GM12878 (cell line): ENCODE measurements around the gene PSMG3. TPM values are rescaled to one million over a fixed set of nuclear protein-coding genes. Genes with fewer than 3 reads are reported as not detected.

Source experiments
- ATAC-seq: fragments of 200-7000 bp; cut with Tn5 transposase; 3 replicates; pipeline ENCODE4 v1.9.1; 2020; ENCODE audit warnings: mild to moderate bottlenecking, moderate library complexity
- BruUV-seq: library from RNA; stranded (reverse); fragments of 400-500 nt; replicated peaks from 2 replicates; lab custom pipeline; 2021; lab: Mats Ljungman, UMichigan
- CTCF ChIA-PET: fragments of 300-600 bp; sonication (Branson Sonifier 250); formaldehyde crosslinking; extraction: SDS; loops from one replicate; lab custom pipeline; 2021; ENCODE audit warnings: inconsistent platforms; lab: Yijun Ruan, JAX
- POLR2A ChIA-PET: fragments of 350-600 bp; formaldehyde crosslinking; extraction: SDS; loops from one replicate; lab custom pipeline; 2021; ENCODE audit warnings: inconsistent platforms; lab: Charles Lee
- RAD21 ChIA-PET: fragments of 300-600 bp; sonication (Branson Sonifier 250); formaldehyde crosslinking; loops from one replicate; lab custom pipeline; 2023; ENCODE audit warnings: antibody characterized with exemption; ENCODE audit not compliant: unreplicated experiment; lab: Charles Lee
- SMC1A ChIA-PET: fragments of 300-600 bp; sonication (Branson Sonifier 250); formaldehyde crosslinking; loops from one replicate; lab custom pipeline; 2023; ENCODE audit not compliant: unreplicated experiment, uncharacterized antibody; lab: Charles Lee
- DNase-seq: peaks from one replicate; pipeline ENCODE4 v3.0.0-alpha.2; 2011; ENCODE audit warnings: low read depth, low spot score
- FAIRE-seq: peaks from 3 replicates; lab custom pipeline; 2011; peaks lifted over from hg19 to GRCh38; lab: Jason Lieb, UNC
- H2AFZ ChIP-seq: 2 replicates; pipeline ENCODE4 v1.6.0; 2011; ENCODE audit warnings: low read depth, low read length, control low read depth; ENCODE audit not compliant: control insufficient read depth
- H3K27ac ChIP-seq: 2 replicates; pipeline ENCODE4 v1.5.1; 2011; ENCODE audit warnings: control low read depth; ENCODE audit not compliant: control insufficient read depth, insufficient read depth
- H3K27me3 ChIP-seq, 2 experiments: replicated peaks in 1 of 2; 2 replicates each; pipeline versions ENCODE4 v1.6.0 to v1.6.1; 2011; ENCODE audit warnings: low read length in 1 of 2; ENCODE audit not compliant: control insufficient read depth in 2 of 2, insufficient read depth in 2 of 2
- H3K36me3 ChIP-seq, 2 experiments: 2 replicates each; pipeline ENCODE4 v1.5.1; 2011; ENCODE audit warnings: low read length in 1 of 2; ENCODE audit not compliant: control insufficient read depth in 2 of 2, insufficient read depth in 2 of 2
- H3K4me1 ChIP-seq: 2 replicates; pipeline ENCODE4 v1.6.1; 2011; ENCODE audit warnings: mild to moderate bottlenecking, low read length, moderate library complexity, mixed read lengths; ENCODE audit not compliant: control insufficient read depth, insufficient read depth
- H3K4me2 ChIP-seq: 2 replicates; pipeline ENCODE4 v1.6.0; 2011; ENCODE audit warnings: control low read depth; ENCODE audit not compliant: control insufficient read depth, insufficient read depth
- H3K4me3 ChIP-seq: fragments of 200-600 bp; sonication (generic); 2 replicates; pipeline ENCODE4 v1.5.1; 2016
- H3K79me2 ChIP-seq: 2 replicates; pipeline ENCODE4 v1.6.0; 2011; ENCODE audit warnings: low read length; ENCODE audit not compliant: control insufficient read depth, insufficient read depth
- H3K9ac ChIP-seq: 2 replicates; pipeline ENCODE4 v1.8.0; 2011; ENCODE audit warnings: low read length, control low read depth, mixed read lengths; ENCODE audit not compliant: control insufficient read depth, insufficient read depth
- H3K9me3 ChIP-seq: replicated peaks from 3 replicates; pipeline ENCODE4 v1.5.1; 2011; ENCODE audit warnings: mild to moderate bottlenecking, low read length; ENCODE audit not compliant: control insufficient read depth, insufficient read depth
- H4K20me1 ChIP-seq: 2 replicates; pipeline ENCODE4 v1.6.0; 2011; ENCODE audit not compliant: control insufficient read depth, insufficient read depth
- BMI1 ChIP-seq: fragments of 450-650 bp; IDR thresholded peaks from 2 replicates; pipeline ENCODE4 v1.6.1; 2016; ENCODE audit warnings: mild to moderate bottlenecking, moderate library complexity, borderline replicate concordance
- DPF2 ChIP-seq: fragments of 450-650 bp; IDR thresholded peaks from 2 replicates; pipeline ENCODE4 v1.6.1; 2017; ENCODE audit warnings: mild to moderate bottlenecking
- FOS ChIP-seq: IDR thresholded peaks from 3 replicates; pipeline ENCODE4 v1.6.1; 2011; ENCODE audit warnings: borderline replicate concordance; ENCODE audit not compliant: insufficient read length; ENCODE audit errors: extremely low read depth
- JUNB ChIP-seq: IDR thresholded peaks from 2 replicates; pipeline ENCODE4 v1.6.1; 2016; ENCODE audit warnings: antibody characterized with exemption, mild to moderate bottlenecking
- MYB ChIP-seq: fragments of 150-350 bp; IDR thresholded peaks from 2 replicates; pipeline ENCODE4 v1.6.1; 2014; ENCODE audit warnings: mild to moderate bottlenecking, low read depth, low read length, borderline replicate concordance
- NR2F1 ChIP-seq: fragments of 450-650 bp; conservative IDR thresholded peaks from 2 replicates; pipeline ENCODE4 v1.6.1; 2017; ENCODE audit warnings: mild to moderate bottlenecking
- POLR2AphosphoS5 ChIP-seq: IDR thresholded peaks from 2 replicates; pipeline ENCODE4 v1.6.1; 2011; ENCODE audit warnings: mild to moderate bottlenecking, low read length, inconsistent platforms
- RCOR1 ChIP-seq: conservative IDR thresholded peaks from 2 replicates; pipeline ENCODE4 v1.6.1; 2012; ENCODE audit warnings: low read depth, low read length, improper control_type of control experiment
- SREBF1 ChIP-seq: IDR thresholded peaks from 2 replicates; pipeline ENCODE4 v1.6.1; 2012; ENCODE audit warnings: mild to moderate bottlenecking, low read length
- ZZZ3 ChIP-seq: IDR thresholded peaks from 2 replicates; pipeline ENCODE4 v1.6.1; 2011; ENCODE audit warnings: low read depth; ENCODE audit not compliant: control insufficient read depth, insufficient read length
- WGBS: methylation state at CpG from one replicate; pipeline ENCODE4 v1.1.6; 2016; ENCODE audit warnings: low lambda C conversion rate; ENCODE audit not compliant: insufficient replicate concordance, insufficient coverage; ENCODE audit errors: missing lambda C conversion rate; 5-methylcytosine and 5-hydroxymethylcytosine counted together
- in situ Hi-C: fragments of 300-500 bp; cut with MboI; formaldehyde crosslinking; loops from 9 replicates; pipeline ENCODE4 v1.14.3; 2018; ENCODE audit warnings: mixed read lengths
- intact Hi-C: fragments of 100-400 bp; cut with micrococcal nuclease; formaldehyde crosslinking; loops from one replicate; pipeline ENCODE4 v1.14.2; 2022; ENCODE audit not compliant: unreplicated experiment
- polyA plus RNA-seq, 11 experiments: library from polyadenylated mRNA; depleted of rRNA in 4 of 11; unstranded in 6 of 11; stranded (reverse) in 5 of 11; fragments of >200 nt; fragmentation: Nextera tagmentation in 4 of 11; fragmentation: Illumina TruSeq in 1 of 11; extraction: Ambion mirVana in 4 of 11; extraction: Trizol in 1 of 11; gene quantifications; 1 replicate in 1 of 11; 2 replicates in 10 of 11; pipeline versions ENCODE4 v1.2.1 to v1.2.3, GENCODE V29; 2011 to 2016; ENCODE audit warnings: inconsistent platforms in 2 of 11, missing spikeins in 2 of 11, low read depth in 1 of 11
- total RNA-seq, 4 experiments: library from RNA; depleted of rRNA in 3 of 4; stranded (reverse); fragments of >200 nt in 3 of 4; fragmentation: Illumina TruSeq in 1 of 4; extraction: Trizol in 1 of 4; gene quantifications; 2 replicates each; pipeline versions ENCODE4 v1.2.1 to v1.2.3, GENCODE V29; 2013 to 2021
- TF ChIP-seq, protein P1 (sequence below): IDR thresholded peaks from 2 replicates; pipeline ENCODE4 v1.6.1; 2011; ENCODE audit warnings: borderline replicate concordance, low read depth, mild to moderate bottlenecking, moderate library complexity, mixed read lengths, low read length; ENCODE audit not compliant: insufficient read depth; ENCODE audit errors: extremely low read length
- TF ChIP-seq, protein P2 (sequence below): fragments of 450-650 bp; formaldehyde crosslinking; IDR thresholded peaks from 2 replicates; pipeline ENCODE4 v1.4.0; 2022; ENCODE audit warnings: mild to moderate bottlenecking, moderate library complexity
- TF ChIP-seq, protein P3 (sequence below): fragments of 450-650 bp; formaldehyde crosslinking; IDR thresholded peaks from 2 replicates; pipeline ENCODE4 v1.5.0; 2022; ENCODE audit warnings: mild to moderate bottlenecking, missing genetic modification characterization

PSMG3 gene
- total and polyA plus RNA-seq, 10 of the 15 experiments (the other 5 are each of a cell fraction or from before 2014, with no cell fraction given), result 23.9 to 115 (median 60.6) TPM

DNA sequence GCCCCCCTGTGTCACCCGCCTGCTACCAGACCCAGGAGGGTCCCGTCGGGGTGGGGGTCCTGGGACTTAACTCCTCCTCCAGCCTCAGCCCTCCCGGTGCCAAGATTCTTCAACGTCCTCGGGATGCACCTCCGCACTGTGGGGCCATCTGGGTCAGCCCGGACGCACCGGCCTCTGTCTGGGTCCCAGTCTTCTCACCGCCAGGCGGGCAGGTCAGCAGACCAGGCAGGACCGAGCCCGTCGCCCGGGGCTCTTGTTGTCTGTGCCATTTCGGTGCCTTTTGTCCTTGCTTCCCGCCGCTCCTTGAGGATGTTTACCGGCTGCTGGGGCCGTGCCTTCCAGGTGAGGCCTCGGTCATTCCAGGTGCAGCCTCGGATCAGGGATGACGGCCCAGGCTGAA lies 32.1 kb upstream of the PSMG3 start:
- TF ChIP-seq DPF2 (no peak), NR2F1 (no peak), JUNB (no peak), SREBF1 (no peak), MYB (no peak), RCOR1 (no peak), BMI1 (no peak), POLR2AphosphoS5 (no peak), FOS (no peak), ZZZ3 (no peak)
- TF ChIP-seq, protein P1, sequence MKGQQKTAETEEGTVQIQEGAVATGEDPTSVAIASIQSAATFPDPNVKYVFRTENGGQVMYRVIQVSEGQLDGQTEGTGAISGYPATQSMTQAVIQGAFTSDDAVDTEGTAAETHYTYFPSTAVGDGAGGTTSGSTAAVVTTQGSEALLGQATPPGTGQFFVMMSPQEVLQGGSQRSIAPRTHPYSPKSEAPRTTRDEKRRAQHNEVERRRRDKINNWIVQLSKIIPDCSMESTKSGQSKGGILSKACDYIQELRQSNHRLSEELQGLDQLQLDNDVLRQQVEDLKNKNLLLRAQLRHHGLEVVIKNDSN, result no peak
- TF ChIP-seq, protein P2, sequence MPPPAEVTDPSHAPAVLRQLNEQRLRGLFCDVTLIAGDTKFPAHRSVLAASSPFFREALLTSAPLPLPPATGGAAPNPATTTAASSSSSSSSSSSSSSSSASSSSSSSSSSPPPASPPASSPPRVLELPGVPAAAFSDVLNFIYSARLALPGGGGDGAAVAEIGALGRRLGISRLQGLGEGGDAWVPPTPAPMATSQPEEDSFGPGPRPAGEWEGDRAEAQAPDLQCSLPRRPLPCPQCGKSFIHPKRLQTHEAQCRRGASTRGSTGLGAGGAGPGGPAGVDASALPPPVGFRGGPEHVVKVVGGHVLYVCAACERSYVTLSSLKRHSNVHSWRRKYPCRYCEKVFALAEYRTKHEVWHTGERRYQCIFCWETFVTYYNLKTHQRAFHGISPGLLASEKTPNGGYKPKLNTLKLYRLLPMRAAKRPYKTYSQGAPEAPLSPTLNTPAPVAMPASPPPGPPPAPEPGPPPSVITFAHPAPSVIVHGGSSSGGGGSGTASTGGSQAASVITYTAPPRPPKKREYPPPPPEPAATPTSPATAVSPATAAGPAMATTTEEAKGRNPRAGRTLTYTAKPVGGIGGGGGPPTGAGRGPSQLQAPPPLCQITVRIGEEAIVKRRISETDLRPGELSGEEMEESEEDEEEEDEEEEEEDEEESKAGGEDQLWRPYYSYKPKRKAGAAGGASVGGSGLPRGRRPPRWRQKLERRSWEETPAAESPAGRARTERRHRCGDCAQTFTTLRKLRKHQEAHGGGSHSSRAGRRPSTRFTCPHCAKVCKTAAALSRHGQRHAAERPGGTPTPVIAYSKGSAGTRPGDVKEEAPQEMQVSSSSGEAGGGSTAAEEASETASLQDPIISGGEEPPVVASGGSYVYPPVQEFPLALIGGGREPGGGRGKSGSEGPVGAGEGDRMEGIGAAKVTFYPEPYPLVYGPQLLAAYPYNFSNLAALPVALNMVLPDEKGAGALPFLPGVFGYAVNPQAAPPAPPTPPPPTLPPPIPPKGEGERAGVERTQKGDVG (CRISPR knock-in tag), result no peak
- TF ChIP-seq, protein P3, sequence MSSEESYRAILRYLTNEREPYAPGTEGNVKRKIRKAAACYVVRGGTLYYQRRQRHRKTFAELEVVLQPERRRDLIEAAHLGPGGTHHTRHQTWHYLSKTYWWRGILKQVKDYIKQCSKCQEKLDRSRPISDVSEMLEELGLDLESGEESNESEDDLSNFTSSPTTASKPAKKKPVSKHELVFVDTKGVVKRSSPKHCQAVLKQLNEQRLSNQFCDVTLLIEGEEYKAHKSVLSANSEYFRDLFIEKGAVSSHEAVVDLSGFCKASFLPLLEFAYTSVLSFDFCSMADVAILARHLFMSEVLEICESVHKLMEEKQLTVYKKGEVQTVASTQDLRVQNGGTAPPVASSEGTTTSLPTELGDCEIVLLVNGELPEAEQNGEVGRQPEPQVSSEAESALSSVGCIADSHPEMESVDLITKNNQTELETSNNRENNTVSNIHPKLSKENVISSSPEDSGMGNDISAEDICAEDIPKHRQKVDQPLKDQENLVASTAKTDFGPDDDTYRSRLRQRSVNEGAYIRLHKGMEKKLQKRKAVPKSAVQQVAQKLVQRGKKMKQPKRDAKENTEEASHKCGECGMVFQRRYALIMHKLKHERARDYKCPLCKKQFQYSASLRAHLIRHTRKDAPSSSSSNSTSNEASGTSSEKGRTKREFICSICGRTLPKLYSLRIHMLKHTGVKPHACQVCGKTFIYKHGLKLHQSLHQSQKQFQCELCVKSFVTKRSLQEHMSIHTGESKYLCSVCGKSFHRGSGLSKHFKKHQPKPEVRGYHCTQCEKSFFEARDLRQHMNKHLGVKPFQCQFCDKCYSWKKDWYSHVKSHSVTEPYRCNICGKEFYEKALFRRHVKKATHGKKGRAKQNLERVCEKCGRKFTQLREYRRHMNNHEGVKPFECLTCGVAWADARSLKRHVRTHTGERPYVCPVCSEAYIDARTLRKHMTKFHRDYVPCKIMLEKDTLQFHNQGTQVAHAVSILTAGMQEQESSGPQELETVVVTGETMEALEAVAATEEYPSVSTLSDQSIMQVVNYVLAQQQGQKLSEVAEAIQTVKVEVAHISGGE, result no peak
- Histone ChIP-seq H3K9me3 (no peaks in the 10 kb centered on the region; the same call in 2 of the 3 replicates), H3K4me3 (no peak overlapping the region), H3K27me3 (no peaks in the 10 kb centered on the region), H3K4me1 (no peaks in the 10 kb centered on the region), H3K79me2 (no peaks in the 10 kb centered on the region), H3K36me3 (no peaks in the 10 kb centered on the region), H3K9ac (no peak overlapping the region), H4K20me1 (no peaks in the 10 kb centered on the region), H2AFZ (no peak overlapping the region), H3K4me2 (no peak overlapping the region), H3K27ac (no peak overlapping the region)
- ChIA-PET SMC1A (no interaction called here), CTCF (no interaction called here), RAD21 (no interaction called here), POLR2A (no interaction called here)
- FAIRE-seq (no peak), ATAC-seq (no peak), DNase-seq (no peak)
- intact Hi-C loops (no loop called here), in situ Hi-C loops (no loop called here)
- WGBS, result 52% methylated on average over 24 of the region's 24 CpGs
- no TSS peak for BruUV-seq
